GM19397 (cell line): ENCODE results near the gene SEC23B.

Experiments used
- ATAC-seq: cut with Tn5 transposase; IDR thresholded peaks from one replicate; pipeline ENCODE4 v1.9.1; 2021; ENCODE audit warnings: mild to moderate bottlenecking, moderate library complexity; ENCODE audit not compliant: unreplicated experiment

SEC23B gene

DNA sequence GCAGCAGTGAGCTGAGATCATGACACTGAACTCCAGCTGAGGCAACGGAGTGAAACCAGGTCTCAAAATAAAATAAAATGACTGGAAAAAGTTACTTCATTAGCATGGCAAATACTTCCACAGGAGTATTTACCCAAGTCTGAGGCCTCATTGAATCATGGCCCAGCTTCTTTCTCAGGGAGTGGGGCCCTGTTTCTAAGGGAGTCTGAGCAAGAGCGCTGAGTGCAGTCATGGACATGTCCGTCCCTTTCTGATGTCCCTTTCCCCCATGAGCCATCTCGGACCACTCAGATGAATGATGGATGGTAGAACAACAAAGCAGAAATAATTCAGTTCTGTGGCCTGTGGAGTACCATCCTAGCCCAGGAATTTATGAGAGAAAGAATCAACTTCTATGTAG is 72.3 kb downstream of the SEC23B start:
- no peak for ATAC-seq

DNA sequence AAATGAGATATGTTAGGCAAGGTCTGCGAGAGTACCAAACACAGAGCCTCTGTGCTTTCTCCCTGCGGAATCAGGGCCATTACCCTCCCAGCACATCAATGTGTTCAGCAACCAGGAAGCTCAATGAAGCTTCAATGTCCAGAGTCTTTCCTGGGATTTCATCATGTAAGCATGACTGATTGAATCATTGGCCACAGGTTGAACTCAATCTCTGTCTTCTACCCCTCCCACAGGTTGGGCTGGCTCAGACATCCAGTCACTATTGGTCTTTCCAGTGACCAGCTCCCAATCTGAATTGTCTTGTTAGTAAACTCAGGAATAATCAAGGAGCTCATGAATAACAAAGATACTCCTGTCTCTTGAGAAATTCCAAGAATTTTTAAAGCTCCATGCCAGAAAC is 77.4 kb downstream of the SEC23B start:
- ATAC-seq = no peak

DNA sequence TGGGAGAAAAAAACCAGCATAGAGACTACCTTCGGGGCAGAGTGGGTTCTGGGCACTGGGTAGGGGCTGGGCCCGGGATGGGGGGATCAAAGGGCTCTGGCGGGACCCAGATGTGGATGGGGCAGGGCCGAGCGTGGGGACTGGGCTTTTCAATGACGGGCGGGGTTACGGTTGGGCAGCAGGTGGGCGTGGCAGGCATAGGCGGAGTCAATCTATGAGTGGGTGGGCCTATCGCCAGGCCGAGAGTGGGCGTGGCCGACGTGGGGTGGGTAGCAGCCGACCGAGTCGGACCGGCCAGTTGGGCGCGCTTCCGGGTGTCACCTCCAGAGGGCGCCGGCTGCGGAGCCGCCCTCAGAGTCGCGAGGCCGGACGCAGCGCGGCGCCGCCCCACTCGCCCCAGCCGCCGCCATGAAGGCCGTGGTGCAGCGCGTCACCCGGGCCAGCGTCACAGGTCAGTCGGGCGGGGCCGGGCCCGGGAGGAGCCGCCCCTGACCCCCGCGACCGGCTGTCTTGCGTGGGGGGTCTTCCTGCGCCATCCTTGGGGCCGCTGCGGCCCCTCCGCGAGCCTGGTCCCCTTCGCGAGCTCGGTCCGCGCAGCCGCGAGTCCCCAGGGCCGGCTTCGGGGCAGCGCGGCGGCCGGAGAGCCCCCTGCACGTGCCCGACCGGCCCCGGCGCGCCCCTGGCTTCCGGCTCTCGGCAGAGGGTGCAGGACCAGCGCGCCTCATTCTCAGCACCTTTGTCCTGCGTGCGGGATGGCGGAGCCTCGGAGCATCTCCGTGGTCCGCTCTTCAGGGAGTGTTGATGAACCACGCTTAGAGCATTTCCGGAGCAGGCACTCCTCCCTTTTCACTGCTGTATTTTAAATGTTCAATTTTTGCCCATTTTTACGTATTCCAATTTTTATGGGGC is 80.2 kb downstream of the SEC23B start, which contains the start of gene DTD1:
Gene DTD1, plus strand, starts transcription at position 390 of the 909 bp plus-strand sequence. Its CDS starts 19 bp downstream, at position 409.
- ATAC-seq = peak; percentile 87

DNA sequence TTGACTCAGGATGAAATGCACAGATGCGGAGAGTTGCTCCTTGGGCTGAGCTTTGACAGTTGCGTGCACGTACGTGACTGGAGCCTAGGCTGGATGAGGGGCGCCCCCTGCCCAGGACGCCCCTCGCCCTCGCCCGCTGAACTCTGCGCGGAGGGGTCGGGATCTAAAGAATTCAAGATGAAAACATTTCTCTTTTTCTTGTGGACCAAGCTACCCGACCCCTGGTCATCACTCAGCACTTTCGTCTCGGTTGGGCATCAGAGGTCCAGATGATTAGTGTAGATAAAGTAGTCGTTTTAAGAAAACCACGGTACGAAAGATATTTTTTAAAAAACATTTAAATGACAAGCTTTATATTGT is 80.8 kb downstream of the SEC23B start:
- ATAC-seq = no peak

DNA sequence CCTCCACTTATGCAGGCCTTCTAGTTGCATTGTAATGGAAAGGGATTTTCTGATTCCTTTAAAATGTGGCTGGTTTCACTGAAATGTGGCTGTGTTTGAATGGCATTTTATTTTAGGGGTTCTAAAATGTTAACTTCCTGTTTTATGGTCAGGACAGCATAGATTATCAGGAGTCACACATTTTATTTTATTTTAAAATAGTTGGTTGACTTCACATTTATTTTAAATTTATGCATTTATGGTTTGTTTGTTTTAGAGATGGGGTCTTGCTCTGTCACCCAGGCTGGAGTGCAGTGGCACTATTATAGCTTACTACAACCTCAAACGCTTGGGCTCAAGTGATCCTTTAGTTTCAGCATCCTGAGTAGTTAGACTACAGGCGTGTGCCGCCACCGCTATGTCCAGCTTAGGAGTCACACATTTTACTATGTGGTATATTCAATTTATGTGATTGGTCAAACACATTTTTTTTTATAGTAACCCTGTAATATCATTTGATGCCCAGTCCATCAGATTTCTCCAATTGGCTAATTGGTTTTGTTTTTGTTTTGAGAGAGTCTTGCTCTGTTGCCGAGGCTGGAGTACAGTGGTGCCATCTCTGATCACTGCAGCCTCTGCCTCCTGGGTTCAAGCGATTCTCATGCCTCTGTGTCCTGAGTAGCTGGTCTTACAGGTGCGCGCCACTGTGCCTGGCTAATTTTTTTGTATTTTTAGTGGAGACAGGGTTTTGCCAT is 82.4 kb downstream of the SEC23B start:
- no peak for ATAC-seq

DNA sequence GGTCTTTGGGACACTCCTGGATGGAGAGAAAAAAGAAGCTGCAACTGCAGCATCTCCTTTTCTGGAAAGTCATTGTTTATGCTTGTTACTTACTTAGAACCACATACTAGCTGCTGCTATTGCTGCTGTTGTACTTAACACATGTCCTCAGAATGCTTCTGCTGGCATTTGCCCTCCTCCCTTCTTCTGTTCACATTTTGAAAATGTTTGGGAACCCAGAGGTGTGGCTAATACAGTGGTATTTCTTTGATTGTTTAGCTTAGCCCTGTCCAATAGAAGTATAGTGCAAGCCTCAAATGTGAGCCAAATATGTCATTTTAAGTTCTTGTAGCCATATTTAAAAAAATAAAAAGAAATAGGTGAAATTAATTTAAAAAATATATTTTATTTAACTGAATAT is 88.5 kb downstream of the SEC23B start:
- ATAC-seq = no peak

DNA sequence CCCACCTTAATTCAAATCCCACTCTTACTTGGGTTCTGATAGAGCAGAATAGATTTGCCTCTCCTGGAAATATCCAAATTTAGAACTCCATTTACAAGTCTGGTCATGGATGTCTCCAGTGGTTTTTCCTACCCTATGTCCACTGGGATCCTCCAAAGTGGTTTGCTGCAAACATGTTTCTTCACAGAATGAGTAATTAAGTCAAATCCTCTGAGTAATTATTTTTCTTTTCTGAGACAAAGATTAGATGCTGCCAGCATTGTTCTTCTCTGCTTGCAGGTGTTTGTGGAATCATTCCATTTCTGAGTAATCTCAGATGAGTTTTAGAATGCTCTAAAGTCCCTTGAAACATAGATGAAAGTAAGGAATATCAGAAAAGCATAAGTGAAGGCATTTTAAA is 102.0 kb downstream of the SEC23B start:
- no peak for ATAC-seq
